AG04449 (cell line): ENCODE results near the gene SASH1.

Source experiments
- CTCF ChIA-PET: fragments of 350-600 bp; formaldehyde crosslinking; extraction: SDS; loops from one replicate; lab custom pipeline; 2021; ENCODE audit warnings: antibody characterized with exemption; lab: Yijun Ruan, JAX
- POLR2A ChIA-PET: fragments of 400-600, 350-600 bp; formaldehyde crosslinking; extraction: SDS; loops from one replicate; lab custom pipeline; 2020; ENCODE audit warnings: antibody characterized with exemption, inconsistent platforms; lab: Yijun Ruan, JAX
- DNase-seq: peaks from one replicate; pipeline ENCODE4 v3.0.0-alpha.2; 2010; ENCODE audit warnings: low read depth, low spot score
- H3K4me3 ChIP-seq: 2 replicates; pipeline ENCODE4 v1.5.1; 2011; ENCODE audit warnings: low read depth, mild to moderate bottlenecking, control low read depth, low read length
- CTCF ChIP-seq: IDR thresholded peaks from one replicate; pipeline ENCODE4 v1.5.1; 2011; ENCODE audit warnings: mild to moderate bottlenecking, moderate library complexity, low read length, control low read depth, inconsistent platforms; ENCODE audit not compliant: insufficient read depth; ENCODE audit errors: missing control alignments

SASH1 gene

GRCh38 chr6:148298683-148299082, 44.0 kb upstream of the SASH1 start:
- CTCF ChIA-PET, result interaction anchor here (0.9 kb wide), 1 partner anchor 31 kb away, joined by 3 read pairs; no protein-coding TSS in a partner anchor
- TF ChIP-seq CTCF, result no peak
- H3K4me3 ChIP-seq, result no peak overlapping the region
- POLR2A ChIA-PET, result no interaction called here
- no peak for DNase-seq

- no peak for TF ChIP-seq CTCF
- no peak for DNase-seq
- CTCF ChIA-PET, result no interaction called here
- POLR2A ChIA-PET, result no interaction called here
- H3K4me3 ChIP-seq, result no peak overlapping the region
Measured at GRCh38 chr6:148303616-148304015, 39.0 kb upstream of the SASH1 start.

GRCh38 chr6:148304976-148305375, 37.7 kb upstream of the SASH1 start:
- no peak for TF ChIP-seq CTCF
- ChIA-PET POLR2A (no interaction called here), CTCF (interaction anchor here (1.0 to 1.6 kb wide), 2 partner anchors 10 to 125 kb away, joined by 3 to 5 read pairs; no protein-coding TSS in a partner anchor)
- no peak overlapping the region for H3K4me3 ChIP-seq
- DNase-seq, result no peak

GRCh38 chr6:148306286-148306685, 36.4 kb upstream of the SASH1 start:
- H3K4me3 ChIP-seq, result no peak overlapping the region
- ChIA-PET POLR2A (no interaction called here), CTCF (no interaction called here)
- no peak for TF ChIP-seq CTCF
- DNase-seq, result no peak

- no peak for TF ChIP-seq CTCF
- no peak overlapping the region for H3K4me3 ChIP-seq
- ChIA-PET POLR2A (no interaction called here), CTCF (interaction anchor here (1.6 kb wide), 1 partner anchor 9 kb away, joined by 6 read pairs; no protein-coding TSS in a partner anchor)
- DNase-seq, result no peak
Measured at GRCh38 chr6:148307405-148307804, 35.2 kb upstream of the SASH1 start.

- H3K4me3 ChIP-seq, result no peak overlapping the region
- CTCF ChIA-PET, result interaction anchor here (0.8 to 1.4 kb wide), 3 partner anchors 34 to 132 kb away, joined by 3 to 5 read pairs (median 3); no protein-coding TSS in a partner anchor
- POLR2A ChIA-PET, result no interaction called here
- DNase-seq, result no peak
- TF ChIP-seq CTCF, result no peak
Measured at GRCh38 chr6:148309301-148309700, 33.3 kb upstream of the SASH1 start.
